Right lobe of liver (tissue), 4 donors: ENCODE results near the gene CCDC51.
A peak's percentile ranks its signal among the peaks of the same experiment; 100 is the strongest.

Experiments
- CTCF ChIP-seq, 4 donors: fragments of 200-600 bp in 3 of 4; fragments of 450-650 bp in 1 of 4; IDR thresholded peaks; one replicate each; pipeline versions ENCODE4 v1.5.1 to v1.8.0; 2016 to 2022; ENCODE audit warnings: antibody characterized with exemption in 4 of 4, mild to moderate bottlenecking in 2 of 4
- POLR2A ChIP-seq: fragments of 450-650 bp; IDR thresholded peaks from one replicate; pipeline ENCODE4 v1.6.1; 2017; ENCODE audit warnings: antibody characterized with exemption, mild to moderate bottlenecking
- donor health status: DM: no; HTN: no; CAD: no.
- donor health status: DM: no; HTN: no; CAD: no.
- donor health status: DM: no; HTN: yes; CAD: no.

GRCh38 chr3:48429317-48429959 is 10.5 kb downstream of the CCDC51 start:
- no peak for TF ChIP-seq CTCF (IDR thresholded peaks at IDR 0.05)
- peak; percentile 45 for TF ChIP-seq POLR2A
